Stimulated activated CD8-positive, alpha-beta memory T cell treated with anti-CD3 and anti-CD28 coated beads, Interleukin-7, amount 100 ng/mL, for 24 hours (primary cell): Measurements from ENCODE around the gene TMEM200A.

Source experiments
- DNase-seq: peaks from one replicate; pipeline ENCODE4 v3.0.0-alpha.2; 2020; ENCODE audit warnings: low read depth

TMEM200A gene

DNA sequence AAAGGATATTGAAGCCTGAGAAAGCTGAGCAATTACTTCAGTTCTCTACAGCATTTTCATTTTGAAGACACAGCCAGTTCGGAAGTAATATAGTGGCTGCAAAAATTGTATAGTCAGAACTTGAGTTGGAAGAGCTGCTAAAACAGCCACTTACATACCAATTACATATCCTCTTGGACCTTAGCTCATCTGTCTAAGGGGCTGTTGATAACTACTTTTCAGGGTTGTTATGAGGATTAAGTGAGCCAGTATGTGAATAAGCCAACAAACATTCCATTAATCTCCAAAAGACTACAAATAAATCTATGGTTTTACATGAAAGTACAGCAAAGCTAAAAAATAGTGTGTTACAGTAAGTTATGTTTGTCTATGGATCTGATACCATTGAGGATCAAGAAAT lies 59.7 kb downstream of the TMEM200A start:
- no peak for DNase-seq

- DNase-seq, result no peak
Measured at GRCh38 chr6:130426066-130426721, 60.4 kb downstream of the TMEM200A start.

DNA sequence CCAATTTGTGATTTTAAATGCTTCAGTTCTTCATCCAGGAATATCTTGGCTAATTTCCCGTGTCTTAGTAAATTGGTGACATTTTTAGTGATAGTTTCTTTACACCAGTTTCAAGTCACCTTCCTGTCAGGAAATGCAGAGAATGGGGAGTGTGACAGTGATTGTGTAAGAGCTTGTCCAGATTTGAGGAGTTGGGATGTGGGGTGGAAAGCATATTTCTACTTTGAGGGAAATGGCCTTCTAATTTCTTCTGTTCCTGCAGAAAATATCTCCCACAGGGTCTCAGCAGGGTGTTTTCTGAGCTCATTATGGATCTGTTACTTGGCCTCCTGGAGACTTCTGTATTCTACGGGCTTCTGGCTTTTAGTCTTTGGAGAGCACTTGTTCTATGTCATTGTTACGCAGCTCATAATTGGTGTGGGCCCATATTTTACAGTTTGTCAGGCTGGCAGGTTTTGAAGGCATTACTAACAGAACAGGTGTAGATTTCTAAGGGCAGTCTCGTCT lies 65.6 kb downstream of the TMEM200A start:
- no peak for DNase-seq

- no peak for DNase-seq
Measured at GRCh38 chr6:130432838-130433237, 67.0 kb downstream of the TMEM200A start.

GRCh38 chr6:130434174-130434873 lies 68.5 kb downstream of the TMEM200A start:
- DNase-seq, result no peak

DNA sequence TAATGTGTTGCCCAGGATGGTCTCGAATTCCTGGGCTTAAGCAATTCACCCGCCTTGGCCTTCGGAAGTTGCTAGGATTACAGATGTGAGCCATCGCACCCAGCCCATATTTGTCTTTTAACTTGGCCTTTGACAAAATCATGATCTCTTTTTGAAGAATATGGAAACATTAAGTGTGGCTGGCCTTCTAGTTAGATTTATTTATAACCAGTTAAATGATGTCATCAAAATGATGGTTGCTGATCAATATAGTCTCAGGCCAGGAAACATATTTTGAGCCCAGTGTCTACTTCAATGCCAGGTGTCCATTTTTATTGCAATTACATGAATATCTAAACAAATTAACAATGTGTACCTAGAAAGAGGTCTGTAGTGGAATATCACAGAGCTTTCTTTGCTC lies 69.4 kb downstream of the TMEM200A start:
- DNase-seq, result no peak

DNA sequence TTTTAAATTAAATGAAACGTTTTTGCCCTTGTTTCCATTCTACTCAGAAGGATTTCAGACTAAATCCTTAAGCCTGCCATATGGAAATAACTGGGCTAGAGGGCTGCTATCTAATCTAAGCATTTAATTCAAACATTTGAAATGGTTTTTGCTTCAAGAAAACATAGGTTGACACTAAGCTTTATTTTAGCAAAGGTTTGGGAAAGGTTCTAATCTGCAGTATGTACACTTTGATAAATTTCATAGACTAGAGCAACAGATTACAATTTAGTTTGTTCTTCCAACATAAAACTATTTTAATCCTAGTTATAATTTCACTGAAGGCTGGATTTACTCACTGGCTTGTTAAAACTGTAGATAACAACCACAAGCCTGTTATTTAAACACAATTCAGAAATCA lies 72.1 kb downstream of the TMEM200A start:
- DNase-seq, result no peak

GRCh38 chr6:130447374-130447773 lies 81.6 kb downstream of the TMEM200A start:
- no peak for DNase-seq

DNA sequence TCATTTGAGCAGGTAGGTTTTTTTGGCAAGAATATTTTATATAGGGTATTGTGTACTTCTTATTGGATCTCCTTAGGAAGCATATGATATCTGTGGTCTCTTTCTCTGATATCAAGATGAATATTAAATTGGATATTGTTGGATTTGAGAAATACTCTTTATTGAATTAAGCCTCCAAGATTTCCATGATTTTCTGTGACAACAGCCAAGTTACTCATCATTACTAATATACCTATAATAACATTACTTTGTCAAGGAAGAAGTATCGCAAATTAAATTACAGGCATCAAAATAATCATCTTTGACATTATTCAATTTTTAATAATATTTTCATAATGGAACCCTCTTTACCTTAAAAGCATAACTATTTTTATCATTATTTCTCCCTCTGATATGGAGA lies 86.5 kb downstream of the TMEM200A start:
- DNase-seq, result no peak

DNA sequence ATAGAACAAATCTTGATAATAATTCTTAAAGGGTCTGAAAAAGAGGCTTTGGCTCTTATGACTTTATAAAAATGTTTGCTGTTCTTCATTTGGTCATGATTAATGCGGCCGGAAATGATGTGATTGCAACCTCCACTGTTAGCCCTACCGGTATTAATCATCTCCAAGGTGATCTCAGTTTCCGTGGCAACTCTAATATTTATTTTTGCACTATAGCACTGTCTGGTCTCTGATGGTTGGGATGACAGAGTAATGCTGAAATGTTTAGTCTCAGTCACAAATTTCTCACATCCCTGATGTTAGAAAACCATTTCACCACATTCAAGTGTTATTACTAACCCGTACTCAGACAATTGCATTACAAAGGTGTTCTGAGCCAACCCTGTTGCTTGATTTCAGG lies 87.4 kb downstream of the TMEM200A start:
- DNase-seq, result no peak

- DNase-seq, result no peak
Measured at GRCh38 chr6:130457605-130458004, 91.8 kb downstream of the TMEM200A start.

- no peak for DNase-seq
Measured at GRCh38 chr6:130459316-130459715, 93.5 kb downstream of the TMEM200A start.

- DNase-seq, result no peak
Measured at GRCh38 chr6:130460934-130461333, 95.1 kb downstream of the TMEM200A start.

- no peak for DNase-seq
Measured at GRCh38 chr6:130466052-130466747, 100.4 kb downstream of the TMEM200A start.

DNA sequence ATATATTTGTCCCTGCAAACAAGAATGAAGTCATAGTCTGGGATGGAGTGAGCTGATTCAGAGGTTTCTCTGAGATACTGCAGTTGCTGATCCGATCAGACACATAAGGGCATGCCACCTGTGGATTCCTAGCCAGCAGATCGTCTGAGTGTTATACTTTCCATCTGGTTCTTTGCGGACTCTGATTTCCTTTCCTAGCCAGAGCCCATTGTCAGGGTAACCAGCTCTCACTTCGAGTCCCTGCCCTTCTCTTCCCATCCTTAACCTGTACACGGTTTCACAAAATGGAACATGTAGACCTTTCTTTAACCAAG lies 100.9 kb downstream of the TMEM200A start:
- DNase-seq, result no peak

GRCh38 chr6:130467146-130468050 lies 101.6 kb downstream of the TMEM200A start:
- DNase-seq, result no peak

- no peak for DNase-seq
Measured at GRCh38 chr6:130470766-130471165, 104.9 kb downstream of the TMEM200A start.

- DNase-seq, result no peak
Measured at GRCh38 chr6:130473886-130474285, 108.1 kb downstream of the TMEM200A start.

- no peak for DNase-seq
Measured at GRCh38 chr6:130482645-130483390, 117.0 kb downstream of the TMEM200A start.

GRCh38 chr6:130485870-130486269 lies 120.1 kb downstream of the TMEM200A start:
- no peak for DNase-seq

DNA sequence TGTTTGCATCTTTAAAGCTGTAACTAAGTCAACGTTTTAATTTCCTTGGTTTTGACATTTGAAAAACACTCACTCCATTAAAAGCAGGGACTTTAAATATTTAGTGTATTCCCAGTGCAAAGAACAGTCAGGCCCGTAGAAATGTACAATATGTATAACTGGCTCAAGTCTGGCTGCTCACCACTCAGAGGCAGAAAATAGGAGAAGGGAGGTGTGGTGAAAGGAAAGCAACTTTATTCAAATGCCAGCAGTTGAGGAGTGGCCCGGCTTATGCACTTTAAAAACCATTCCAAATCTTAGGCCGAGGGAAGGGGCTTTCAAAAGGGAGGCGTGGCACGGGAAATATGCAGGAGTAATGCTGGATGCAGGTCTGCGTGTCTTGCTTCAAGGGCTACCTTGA lies 120.6 kb downstream of the TMEM200A start:
- no peak for DNase-seq
